Measurements from ENCODE around the gene DBF4B.

DBF4B gene

DNA sequence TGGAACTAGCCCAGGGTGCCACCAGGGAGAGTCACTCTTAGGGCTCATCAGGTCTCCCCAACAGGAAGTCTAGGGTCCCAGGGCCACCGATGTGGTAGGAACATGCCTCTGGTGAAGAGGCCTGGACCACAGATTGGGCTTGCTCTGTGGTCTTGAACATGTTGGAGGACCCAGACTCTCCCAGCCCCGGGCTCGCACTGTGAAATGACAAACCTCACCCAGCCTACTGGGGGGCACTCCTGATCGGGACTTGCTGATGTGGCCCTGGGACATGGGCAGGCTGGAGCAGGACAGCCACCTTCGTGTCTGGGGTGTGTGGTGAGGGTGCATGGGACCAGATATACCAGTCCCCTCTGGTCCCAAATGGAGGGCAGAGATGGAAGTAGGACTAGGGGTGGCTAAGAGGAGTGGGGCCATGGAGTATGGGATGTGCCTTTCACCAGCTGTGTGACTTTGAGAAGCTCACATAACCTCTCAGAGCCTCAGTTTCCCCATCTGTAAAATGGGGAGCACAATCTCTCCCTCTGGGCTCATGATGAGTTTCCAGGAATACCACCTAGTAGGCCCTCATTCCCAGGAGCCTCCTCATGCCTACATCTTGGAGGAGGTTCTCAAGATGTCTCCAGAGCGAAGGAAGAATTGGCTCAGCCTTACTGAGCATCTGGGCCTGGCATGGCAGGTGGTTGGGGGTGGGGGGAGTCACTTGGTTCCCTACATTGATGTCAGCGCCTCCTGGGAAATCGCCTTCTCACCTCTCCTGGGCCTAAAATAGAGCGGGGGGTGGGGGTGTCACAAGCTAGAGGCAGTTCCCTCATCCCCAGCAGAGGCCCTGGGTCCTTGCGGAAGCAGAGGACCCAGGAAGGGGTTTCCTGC is 48.8 kb downstream of the DBF4B start:
- Histone ChIP-seq H3K9me3 (ENCODE audit: control insufficient read depth, insufficient read depth, low read length) (no peaks in the 10 kb centered on the region), H3K79me2 (ENCODE audit: control insufficient read depth, low read length) (no peaks in the 10 kb centered on the region), H4K20me1 (ENCODE audit: control insufficient read depth, insufficient read depth, low read depth, low read length) (no peaks in the 10 kb centered on the region), H3K27me3 (ENCODE audit: control insufficient read depth, low read length) (no peaks in the 10 kb centered on the region), H3K4me1 (ENCODE audit: control insufficient read depth, low read length) (no peaks in the 10 kb centered on the region), H3K36me3 (ENCODE audit: control insufficient read depth, low read length) (no peaks in the 10 kb centered on the region), H3K27ac (ENCODE audit: low read depth, low read length) (no peak overlapping the region), H3K9me2 (replicated peaks; ENCODE audit: control insufficient read depth, low read length) (no peaks in the 10 kb centered on the region), H3F3A (ENCODE audit: control insufficient read depth, insufficient read depth) (no peaks in the 10 kb centered on the region), H3K4me3 (ENCODE audit: low read length) (no peak overlapping the region), H3K4me2 (ENCODE audit: low read length) (no peak overlapping the region)
- TF ChIP-seq, protein P1, sequence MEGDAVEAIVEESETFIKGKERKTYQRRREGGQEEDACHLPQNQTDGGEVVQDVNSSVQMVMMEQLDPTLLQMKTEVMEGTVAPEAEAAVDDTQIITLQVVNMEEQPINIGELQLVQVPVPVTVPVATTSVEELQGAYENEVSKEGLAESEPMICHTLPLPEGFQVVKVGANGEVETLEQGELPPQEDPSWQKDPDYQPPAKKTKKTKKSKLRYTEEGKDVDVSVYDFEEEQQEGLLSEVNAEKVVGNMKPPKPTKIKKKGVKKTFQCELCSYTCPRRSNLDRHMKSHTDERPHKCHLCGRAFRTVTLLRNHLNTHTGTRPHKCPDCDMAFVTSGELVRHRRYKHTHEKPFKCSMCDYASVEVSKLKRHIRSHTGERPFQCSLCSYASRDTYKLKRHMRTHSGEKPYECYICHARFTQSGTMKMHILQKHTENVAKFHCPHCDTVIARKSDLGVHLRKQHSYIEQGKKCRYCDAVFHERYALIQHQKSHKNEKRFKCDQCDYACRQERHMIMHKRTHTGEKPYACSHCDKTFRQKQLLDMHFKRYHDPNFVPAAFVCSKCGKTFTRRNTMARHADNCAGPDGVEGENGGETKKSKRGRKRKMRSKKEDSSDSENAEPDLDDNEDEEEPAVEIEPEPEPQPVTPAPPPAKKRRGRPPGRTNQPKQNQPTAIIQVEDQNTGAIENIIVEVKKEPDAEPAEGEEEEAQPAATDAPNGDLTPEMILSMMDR (IDR thresholded peaks at IDR 0.05; ENCODE audit: low read depth, low read length, poor library complexity, severe bottlenecking): no peak
- TF ChIP-seq EZH2phosphoT487 (IDR thresholded peaks at IDR 0.05; ENCODE audit: borderline replicate concordance, low read length): no peak

DNA sequence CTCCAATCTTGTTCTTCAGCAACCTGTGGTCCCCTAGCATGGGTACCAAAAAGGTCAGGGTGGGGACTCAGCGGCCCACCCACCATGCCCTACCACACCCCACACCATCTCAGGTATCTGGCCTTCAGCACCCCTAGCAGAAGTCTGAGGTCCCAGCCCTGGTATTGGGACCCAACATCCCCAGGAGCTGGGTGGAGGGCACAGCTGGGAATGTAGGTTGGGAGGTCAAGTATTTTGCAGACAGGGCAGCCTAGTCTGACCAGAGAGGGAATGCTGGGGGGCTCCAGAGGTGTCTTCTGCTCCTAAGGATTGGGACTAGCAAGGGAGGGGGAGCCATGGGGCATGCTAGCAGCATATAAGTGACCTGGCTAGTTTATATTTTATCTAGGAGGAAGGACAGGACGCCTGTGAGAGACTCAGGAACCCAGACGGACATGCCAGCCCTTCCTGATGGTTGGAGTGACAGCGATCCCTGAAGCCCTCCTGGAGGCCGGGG is 49.5 kb downstream of the DBF4B start:
- H3K9me3 ChIP-seq (ENCODE audit: control insufficient read depth, insufficient read depth, low read length): no peaks in the 10 kb centered on the region
- no peaks in the 10 kb centered on the region for H3K79me2 ChIP-seq (ENCODE audit: control insufficient read depth, low read length)
- no peaks in the 10 kb centered on the region for H3K27me3 ChIP-seq (ENCODE audit: control insufficient read depth, low read length)
- no peaks in the 10 kb centered on the region for H3K4me1 ChIP-seq (ENCODE audit: control insufficient read depth, low read length)
- H4K20me1 ChIP-seq (ENCODE audit: control insufficient read depth, insufficient read depth, low read depth, low read length): no peaks in the 10 kb centered on the region
- H3K4me2 ChIP-seq (ENCODE audit: low read length): no peak overlapping the region
- no peak for TF ChIP-seq EZH2phosphoT487 (IDR thresholded peaks at IDR 0.05; ENCODE audit: borderline replicate concordance, low read length)
- TF ChIP-seq, protein P1 (IDR thresholded peaks at IDR 0.05; ENCODE audit: low read depth, low read length, poor library complexity, severe bottlenecking): no peak
- no peaks in the 10 kb centered on the region for H3K9me2 ChIP-seq (replicated peaks; ENCODE audit: control insufficient read depth, low read length)
- no peaks in the 10 kb centered on the region for H3F3A ChIP-seq (ENCODE audit: control insufficient read depth, insufficient read depth)
- H3K4me3 ChIP-seq (ENCODE audit: low read length): no peak overlapping the region
- no peak overlapping the region for H3K27ac ChIP-seq (ENCODE audit: low read depth, low read length)
- H3K36me3 ChIP-seq (ENCODE audit: control insufficient read depth, low read length): no peaks in the 10 kb centered on the region

DNA sequence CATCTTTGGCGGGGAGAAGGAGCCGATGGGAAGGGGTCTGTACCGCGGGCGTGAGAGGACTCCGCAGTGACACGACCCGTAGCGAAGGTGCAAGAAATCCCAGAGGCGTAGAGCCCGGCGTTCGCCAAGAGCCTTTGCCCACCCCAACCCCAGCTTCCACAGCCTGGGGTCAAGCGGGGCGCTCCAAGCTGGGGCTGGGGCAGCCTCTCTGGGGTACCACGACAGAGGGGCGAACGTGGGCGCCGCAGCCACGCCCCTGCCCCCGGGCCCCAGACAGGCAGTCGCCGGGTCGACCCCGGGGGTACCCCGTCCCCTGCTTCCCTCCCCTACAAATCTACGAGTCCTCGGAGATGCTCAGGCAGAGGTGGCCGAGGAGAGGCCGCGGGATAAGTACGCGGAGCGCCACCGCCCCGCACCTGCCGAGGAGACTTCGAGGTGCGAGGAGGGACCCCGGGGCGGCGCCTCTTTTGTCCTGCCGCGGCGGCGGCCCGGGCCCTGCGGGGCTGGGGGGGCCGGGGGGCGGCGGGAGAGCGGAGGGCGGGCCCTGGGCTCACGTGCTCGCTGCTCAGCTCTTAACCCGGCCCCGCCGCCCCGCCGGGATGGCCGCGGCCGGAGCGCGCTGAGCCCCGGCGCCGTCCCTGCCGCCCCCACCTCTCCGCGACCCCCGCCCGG is 50.1 kb downstream of the DBF4B start, which contains the start of gene ADAM11:
ADAM11 (plus strand) TSS at position 575 of the 672 bp plus-strand sequence. CDS start 212 bp downstream, outside the sequence.
- Histone ChIP-seq H3K4me2 (ENCODE audit: low read length) (no peak within 1 kb of the TSS), H4K20me1 (ENCODE audit: control insufficient read depth, insufficient read depth, low read depth, low read length) (no peaks in the 10 kb centered on the region), H3K27me3 (ENCODE audit: control insufficient read depth, low read length) (no peaks in the 10 kb centered on the region), H3K9me3 (ENCODE audit: control insufficient read depth, insufficient read depth, low read length) (no peaks in the 10 kb centered on the region), H3K4me1 (ENCODE audit: control insufficient read depth, low read length) (no peaks in the 10 kb centered on the region), H3F3A (ENCODE audit: control insufficient read depth, insufficient read depth) (no peaks in the 10 kb centered on the region), H3K36me3 (ENCODE audit: control insufficient read depth, low read length) (no peaks in the 10 kb centered on the region), H3K9me2 (replicated peaks; ENCODE audit: control insufficient read depth, low read length) (no peaks in the 10 kb centered on the region), H3K27ac (ENCODE audit: low read depth, low read length) (no peak within 1 kb of the TSS), H3K79me2 (ENCODE audit: control insufficient read depth, low read length) (no peaks in the 10 kb centered on the region), H3K4me3 (ENCODE audit: low read length) (no peak within 1 kb of the TSS)
- TF ChIP-seq, protein P1 (IDR thresholded peaks at IDR 0.05; ENCODE audit: low read depth, low read length, poor library complexity, severe bottlenecking): no peak

Measured in DOHH2 (cell line).